B cell (primary cell): ENCODE measurements around the gene ANKRD49. TPM values are rescaled to one million over a fixed set of nuclear protein-coding genes. Genes with fewer than 3 reads are reported as not detected.

Experiments used
- ATAC-seq: fragments of 200-7000 bp; cut with Tn5 transposase; one replicate; pipeline ENCODE4 v1.10.0; 2021; ENCODE audit warnings: low read depth, mild to moderate bottlenecking, moderate number of reproducible peaks, moderate library complexity
- CTCF ChIA-PET: fragments of 350-600 bp; sonication (Branson Sonifier 250); formaldehyde crosslinking; loops from one replicate; lab custom pipeline; 2021; ENCODE audit warnings: antibody characterized with exemption, inconsistent platforms; lab: Charles Lee
- POLR2A ChIA-PET: fragments of 350-600 bp; sonication (Branson Sonifier 250); formaldehyde crosslinking; loops from one replicate; lab custom pipeline; 2021; ENCODE audit warnings: antibody characterized with exemption; lab: Charles Lee
- DNase-seq: peaks from one replicate; pipeline ENCODE4 v3.0.0; 2013
- H2AFZ ChIP-seq: 2 replicates; pipeline ENCODE4 v1.6.1; 2012; ENCODE audit warnings: mild to moderate bottlenecking, low read depth, low read length; ENCODE audit not compliant: insufficient read depth, poor library complexity, severe bottlenecking
- H3K27ac ChIP-seq, 2 donors: 1 replicate in 1 of 2; 2 replicates in 1 of 2; pipeline ENCODE4 v1.5.1; 2012 to 2013; ENCODE audit warnings: low read length in 2 of 2, mild to moderate bottlenecking in 2 of 2, moderate library complexity in 1 of 2
- H3K27me3 ChIP-seq, 4 experiments: fragments of 200-600 bp in 1 of 4; sonication (generic) in 1 of 4; replicated peaks in 1 of 4; 1 replicate in 2 of 4; 2 replicates in 2 of 4; pipeline versions ENCODE4 v1.6.1 to v1.7.0; 2013 to 2016; ENCODE audit warnings: low read length in 3 of 4, mild to moderate bottlenecking in 2 of 4, mixed read lengths in 1 of 4, moderate library complexity in 1 of 4; ENCODE audit not compliant: insufficient read depth in 4 of 4, control insufficient read depth in 3 of 4; ENCODE audit errors: control extremely low read depth in 1 of 4
- H3K36me3 ChIP-seq, 2 experiments: replicated peaks in 1 of 2; 1 replicate in 1 of 2; 2 replicates in 1 of 2; pipeline versions ENCODE4 v1.6.1 to v1.7.1; 2013; ENCODE audit warnings: low read length in 1 of 2; ENCODE audit not compliant: insufficient read depth in 2 of 2, control insufficient read depth in 1 of 2; ENCODE audit errors: control extremely low read depth in 1 of 2, extremely low read depth in 1 of 2
- H3K4me1 ChIP-seq, 2 donors: fragments of 200-600 bp in 1 of 2; sonication (generic) in 1 of 2; 1 replicate in 1 of 2; 2 replicates in 1 of 2; pipeline versions ENCODE4 v1.5.1 to v1.6.1; 2013 to 2017; ENCODE audit warnings: low read length in 2 of 2; ENCODE audit not compliant: control insufficient read depth in 2 of 2, insufficient read depth in 2 of 2
- H3K4me2 ChIP-seq: replicated peaks from 2 replicates; pipeline ENCODE3; 2012; ENCODE audit warnings: mild to moderate bottlenecking, low read depth, low read length; ENCODE audit not compliant: poor library complexity, severe bottlenecking
- H3K4me3 ChIP-seq, 5 experiments: fragments of 200-600 bp in 1 of 5; sonication (generic) in 1 of 5; 1 replicate in 3 of 5; 2 replicates in 2 of 5; pipeline versions ENCODE4 v1.5.1 to v1.7.0; 2011 to 2016; ENCODE audit warnings: low read length in 4 of 5, mild to moderate bottlenecking in 4 of 5, low read depth in 2 of 5, control low read depth in 1 of 5, moderate library complexity in 1 of 5; ENCODE audit not compliant: insufficient read depth in 1 of 5; ENCODE audit errors: control extremely low read depth in 1 of 5, extremely low read depth in 1 of 5
- H3K79me2 ChIP-seq: fragments of 200-600 bp; sonication (generic); one replicate; pipeline ENCODE4 v1.6.0; 2016; ENCODE audit warnings: low read length; ENCODE audit not compliant: control insufficient read depth, insufficient read depth
- H3K9ac ChIP-seq: fragments of 200-600 bp; sonication (generic); 2 replicates; pipeline ENCODE4 v1.6.1; 2017; ENCODE audit warnings: mild to moderate bottlenecking, low read length, moderate library complexity
- H3K9me3 ChIP-seq, 3 donors: one replicate each; pipeline versions ENCODE4 v1.6.1 to v1.7.1; 2013; ENCODE audit warnings: low read length in 2 of 3; ENCODE audit not compliant: control insufficient read depth in 2 of 3, insufficient read depth in 1 of 3; ENCODE audit errors: control extremely low read depth in 1 of 3
- H4K20me1 ChIP-seq: 2 replicates; pipeline ENCODE4 v1.6.0; 2012; ENCODE audit warnings: mild to moderate bottlenecking, low read length; ENCODE audit not compliant: insufficient read depth, control insufficient read depth, poor library complexity, severe bottlenecking
- H3K27ac Mint-ChIP-seq: one replicate; pipeline ENCODE4 v1.8.0; 2021; ENCODE audit warnings: mixed read lengths
- H3K27me3 Mint-ChIP-seq: one replicate; pipeline ENCODE4 v1.8.0; 2021; ENCODE audit warnings: mixed read lengths
- H3K4me1 Mint-ChIP-seq: one replicate; pipeline ENCODE4 v1.8.0; 2021; ENCODE audit warnings: mixed read lengths
- H3K4me3 Mint-ChIP-seq: one replicate; pipeline ENCODE4 v1.8.0; 2021; ENCODE audit warnings: mixed read lengths
- H3K9me3 Mint-ChIP-seq: one replicate; pipeline ENCODE4 v1.8.0; 2022; ENCODE audit warnings: mixed read lengths; ENCODE audit not compliant: insufficient read depth
- EZH2 ChIP-seq: IDR thresholded peaks from 2 replicates; pipeline ENCODE4 v1.6.1; 2012; ENCODE audit warnings: borderline replicate concordance, low read depth, mild to moderate bottlenecking, moderate library complexity, low read length; ENCODE audit not compliant: insufficient read depth, poor library complexity, severe bottlenecking
- whole genome bisulfite sequencing: methylation state at CpG from one replicate; pipeline ENCODE4 v1.1.5; 2013; ENCODE audit warnings: missing lambda C conversion rate; ENCODE audit not compliant: insufficient coverage; 5-methylcytosine and 5-hydroxymethylcytosine counted together
- intact Hi-C: fragments of 100-400 bp; cut with micrococcal nuclease; formaldehyde crosslinking; loops from one replicate; pipeline ENCODE4 v1.10.0; 2022
- polyA plus RNA-seq: library from polyadenylated mRNA; depleted of rRNA; stranded (reverse); fragments of >200 nt; gene quantifications from 2 replicates; pipeline ENCODE4 v1.2.3, GENCODE V29; 2012
- total RNA-seq, 2 donors: library from RNA; stranded (reverse); fragments of 120-200 nt in 1 of 2; gene quantifications; 1 replicate in 1 of 2; 2 replicates in 1 of 2; pipeline versions ENCODE4 v1.2.3 to v1.2.4, GENCODE V29; 2013 to 2022
- TF ChIP-seq, protein P1 (sequence below): fragments of 200-600 bp; IDR thresholded peaks from one replicate; pipeline ENCODE4 v1.8.0; 2022; ENCODE audit warnings: antibody characterized with exemption, mild to moderate bottlenecking

The ANKRD49 gene
- total and polyA plus RNA-seq, 2 donors (not counting 1 experiment from before 2014, with no cell fraction given), result 21.3 to 51.4 TPM

DNA sequence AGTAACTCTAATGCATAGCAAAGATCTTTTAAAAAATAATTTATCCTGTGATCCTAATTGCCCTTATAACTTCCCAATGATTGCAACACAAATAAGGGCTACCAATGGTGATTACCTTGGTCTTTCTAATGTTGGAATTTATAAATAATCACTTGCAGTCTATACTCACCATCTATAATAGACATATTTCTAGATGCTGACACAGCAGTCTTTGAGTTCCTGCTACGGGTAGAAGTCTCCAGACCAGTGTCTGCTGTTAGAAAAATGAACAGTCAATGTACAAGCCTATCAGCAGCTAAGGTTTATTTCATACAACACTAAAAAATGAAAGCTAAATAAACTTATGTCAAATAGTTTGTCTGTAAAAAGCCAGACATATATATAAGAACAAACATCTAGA lies 48.1 kb upstream of the ANKRD49 start:
- H3K4me1 Mint-ChIP-seq, result no peaks in the 10 kb centered on the region
- no peak overlapping the region for H3K4me3 ChIP-seq
- no peak overlapping the region for H3K9ac ChIP-seq
- H3K4me2 ChIP-seq, result no peak overlapping the region
- no peaks in the 10 kb centered on the region for H3K9me3 ChIP-seq
- no peaks in the 10 kb centered on the region for H4K20me1 ChIP-seq
- H3K9me3 Mint-ChIP-seq, result no peaks in the 10 kb centered on the region
- no peak overlapping the region for H2AFZ ChIP-seq
- ChIA-PET POLR2A (no interaction called here), CTCF (no interaction called here)
- peaks cover 8 to 33% of the 10 kb centered on the region in 2 experiments for H3K36me3 ChIP-seq
- no peak overlapping the region for H3K27ac ChIP-seq
- H3K79me2 ChIP-seq, result no peaks in the 10 kb centered on the region
- H3K27me3 ChIP-seq, result no peaks in the 10 kb centered on the region
- ATAC-seq (no peak), DNase-seq (no peak)
- H3K27me3 Mint-ChIP-seq, result no peaks in the 10 kb centered on the region
- H3K27ac Mint-ChIP-seq, result no peak overlapping the region
- no peaks in the 10 kb centered on the region for H3K4me1 ChIP-seq
- no peak overlapping the region for H3K4me3 Mint-ChIP-seq
- intact Hi-C loops, result no loop called here
- WGBS, result no CpG with 5 or more reads among the region's 1 CpG
- TF ChIP-seq, protein P1, sequence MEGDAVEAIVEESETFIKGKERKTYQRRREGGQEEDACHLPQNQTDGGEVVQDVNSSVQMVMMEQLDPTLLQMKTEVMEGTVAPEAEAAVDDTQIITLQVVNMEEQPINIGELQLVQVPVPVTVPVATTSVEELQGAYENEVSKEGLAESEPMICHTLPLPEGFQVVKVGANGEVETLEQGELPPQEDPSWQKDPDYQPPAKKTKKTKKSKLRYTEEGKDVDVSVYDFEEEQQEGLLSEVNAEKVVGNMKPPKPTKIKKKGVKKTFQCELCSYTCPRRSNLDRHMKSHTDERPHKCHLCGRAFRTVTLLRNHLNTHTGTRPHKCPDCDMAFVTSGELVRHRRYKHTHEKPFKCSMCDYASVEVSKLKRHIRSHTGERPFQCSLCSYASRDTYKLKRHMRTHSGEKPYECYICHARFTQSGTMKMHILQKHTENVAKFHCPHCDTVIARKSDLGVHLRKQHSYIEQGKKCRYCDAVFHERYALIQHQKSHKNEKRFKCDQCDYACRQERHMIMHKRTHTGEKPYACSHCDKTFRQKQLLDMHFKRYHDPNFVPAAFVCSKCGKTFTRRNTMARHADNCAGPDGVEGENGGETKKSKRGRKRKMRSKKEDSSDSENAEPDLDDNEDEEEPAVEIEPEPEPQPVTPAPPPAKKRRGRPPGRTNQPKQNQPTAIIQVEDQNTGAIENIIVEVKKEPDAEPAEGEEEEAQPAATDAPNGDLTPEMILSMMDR, result no peak
- no peak for TF ChIP-seq EZH2

DNA sequence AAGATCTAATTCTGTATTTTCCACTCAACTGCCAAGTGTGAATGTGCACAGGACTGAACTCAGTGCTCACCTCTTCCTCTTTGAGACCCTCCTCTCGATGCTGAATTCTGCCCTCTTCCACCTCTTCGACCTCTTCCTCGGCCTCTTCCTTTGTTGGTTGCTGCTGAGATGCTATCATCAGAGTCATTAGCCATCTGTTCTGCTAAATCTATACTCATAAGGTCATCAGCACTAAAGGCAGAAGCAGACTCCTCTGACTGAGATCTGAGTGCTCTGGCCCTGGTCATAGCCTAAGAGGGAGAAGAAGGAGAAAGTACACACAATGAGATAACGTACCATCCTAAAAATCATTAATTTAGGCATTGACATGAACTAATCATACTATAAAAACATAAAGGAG lies 46.6 kb upstream of the ANKRD49 start:
- H3K9me3 ChIP-seq, result no peaks in the 10 kb centered on the region
- Mint-ChIP-seq H3K27me3 (no peaks in the 10 kb centered on the region), H3K9me3 (no peaks in the 10 kb centered on the region), H3K4me3 (no peak overlapping the region), H3K27ac (no peak overlapping the region), H3K4me1 (no peaks in the 10 kb centered on the region)
- no peaks in the 10 kb centered on the region for H3K27me3 ChIP-seq
- no peaks in the 10 kb centered on the region for H4K20me1 ChIP-seq
- H3K27ac ChIP-seq, result no peak overlapping the region
- H3K4me3 ChIP-seq, result no peak overlapping the region
- CTCF ChIA-PET, result no interaction called here
- no peaks in the 10 kb centered on the region for H3K79me2 ChIP-seq
- no peak overlapping the region for H2AFZ ChIP-seq
- TF ChIP-seq EZH2, result no peak
- TF ChIP-seq, protein P1, result no peak
- H3K9ac ChIP-seq, result no peak overlapping the region
- POLR2A ChIA-PET, result no interaction called here
- no peaks in the 10 kb centered on the region for H3K4me1 ChIP-seq
- H3K36me3 ChIP-seq, result peaks cover 8 to 28% of the 10 kb centered on the region in 2 experiments
- DNase-seq (no peak), ATAC-seq (no peak)
- intact Hi-C loops, result no loop called here
- H3K4me2 ChIP-seq, result no peak overlapping the region
- WGBS, result 91% methylated on average over 3 of the region's 4 CpGs
